HG02973 (cell line): Measurements from ENCODE around the gene MRAS.

Source experiments
- ATAC-seq: cut with Tn5 transposase; IDR thresholded peaks from one replicate; pipeline ENCODE4 v1.9.1; 2021; ENCODE audit warnings: moderate library complexity; ENCODE audit not compliant: unreplicated experiment

MRAS gene

GRCh38 chr3:138338811-138339210, 9.6 kb upstream of the MRAS start:
- no peak for ATAC-seq

- no peak for ATAC-seq
Measured at GRCh38 chr3:138340511-138340910, 7.9 kb upstream of the MRAS start.

- no peak for ATAC-seq
Measured at GRCh38 chr3:138344754-138345153, 3.6 kb upstream of the MRAS start.

GRCh38 chr3:138348754-138349739, 668 bp downstream of the MRAS start:
- ATAC-seq = no peak

GRCh38 chr3:138349926-138350665, 1.7 kb downstream of the MRAS start:
- no peak for ATAC-seq

- no peak for ATAC-seq
Measured at GRCh38 chr3:138351151-138351550, 2.8 kb downstream of the MRAS start.

- no peak for ATAC-seq
Measured at GRCh38 chr3:138351916-138352550, 3.7 kb downstream of the MRAS start.

GRCh38 chr3:138354376-138354775, 6.0 kb downstream of the MRAS start:
- no peak for ATAC-seq

- ATAC-seq = no peak
Measured at GRCh38 chr3:138355071-138355470, 6.7 kb downstream of the MRAS start.

- ATAC-seq = no peak
Measured at GRCh38 chr3:138356730-138357405, 8.5 kb downstream of the MRAS start.

- no peak for ATAC-seq
Measured at GRCh38 chr3:138359148-138359918, 11.0 kb downstream of the MRAS start.

GRCh38 chr3:138359919-138360868, 11.8 kb downstream of the MRAS start:
- ATAC-seq = no peak

GRCh38 chr3:138360869-138361525, 12.6 kb downstream of the MRAS start:
- ATAC-seq = no peak

GRCh38 chr3:138361561-138361971, 13.2 kb downstream of the MRAS start:
- no peak for ATAC-seq

GRCh38 chr3:138362538-138362937, 14.2 kb downstream of the MRAS start:
- no peak for ATAC-seq

GRCh38 chr3:138363322-138363721, 14.9 kb downstream of the MRAS start:
- no peak for ATAC-seq

- no peak for ATAC-seq
Measured at GRCh38 chr3:138364356-138365252, 16.2 kb downstream of the MRAS start.

- no peak for ATAC-seq
Measured at GRCh38 chr3:138365253-138365555, 16.8 kb downstream of the MRAS start.
